Measurements from ENCODE around the gene AUTS2. TPM values are rescaled to one million over a fixed set of nuclear protein-coding genes. Genes with fewer than 3 reads are reported as not detected.

Gene AUTS2
- total and polyA plus RNA-seq, 2 experiments from 2014 or later: 32.0 to 91.0 TPM

GRCh38 chr7:70495033-70495376 lies 896.7 kb downstream of the AUTS2 start:
- H3K4me1 Mint-ChIP-seq: no peaks in the 10 kb centered on the region
- H3K36me3 Mint-ChIP-seq (ENCODE audit: low read depth): no peaks in the 10 kb centered on the region
- H3K79me2 ChIP-seq (replicated peaks; ENCODE audit: insufficient read depth): no peaks in the 10 kb centered on the region
- H2AFZ ChIP-seq: no peak overlapping the region
- no peak overlapping the region for H3K27ac Mint-ChIP-seq
- H3K9me2 ChIP-seq (ENCODE audit: insufficient read depth): no peaks in the 10 kb centered on the region
- ATAC-seq (no peak), DNase-seq (ENCODE audit: low spot score) (no peak)
- H3K27me3 Mint-ChIP-seq (ENCODE audit: insufficient read depth, low read depth, poor library complexity): no peaks in the 10 kb centered on the region
- H3K4me1 ChIP-seq (ENCODE audit: insufficient read depth): no peaks in the 10 kb centered on the region
- H3K9me3 Mint-ChIP-seq: no peaks in the 10 kb centered on the region
- no peak overlapping the region for H3K27ac ChIP-seq (ENCODE audit: low read depth)
- no peaks in the 10 kb centered on the region for H4K20me1 ChIP-seq (replicated peaks; ENCODE audit: insufficient read depth)
- H3K4me2 ChIP-seq: no peak overlapping the region
- no peak for TF ChIP-seq CREB1 (CRISPR knock-in tag; IDR thresholded peaks at IDR 0.05; ENCODE audit: low read depth)
- no peaks in the 10 kb centered on the region; the same call in 1 of the 2 replicates for H3K36me3 ChIP-seq (ENCODE audit: insufficient read depth)
- H3K4me3 Mint-ChIP-seq: no peak overlapping the region
- H3K4me3 ChIP-seq: no peak overlapping the region
- H3K27me3 ChIP-seq (ENCODE audit: insufficient read depth): no peaks in the 10 kb centered on the region
- no peaks in the 10 kb centered on the region for H3F3A ChIP-seq (replicated peaks; ENCODE audit: low read depth)

GRCh38 chr7:70497793-70498192 lies 899.5 kb downstream of the AUTS2 start:
- Histone ChIP-seq H3F3A (replicated peaks; ENCODE audit: low read depth) (no peaks in the 10 kb centered on the region), H3K36me3 (ENCODE audit: insufficient read depth) (no peaks in the 10 kb centered on the region; the same call in 1 of the 2 replicates), H2AFZ (no peak overlapping the region), H3K4me2 (no peak overlapping the region), H3K4me3 (no peak overlapping the region), H4K20me1 (replicated peaks; ENCODE audit: insufficient read depth) (no peaks in the 10 kb centered on the region), H3K4me1 (ENCODE audit: insufficient read depth) (no peaks in the 10 kb centered on the region), H3K27me3 (ENCODE audit: insufficient read depth) (no peaks in the 10 kb centered on the region), H3K9me2 (ENCODE audit: insufficient read depth) (no peaks in the 10 kb centered on the region), H3K27ac (ENCODE audit: low read depth) (no peak overlapping the region), H3K79me2 (replicated peaks; ENCODE audit: insufficient read depth) (no peaks in the 10 kb centered on the region)
- Mint-ChIP-seq H3K27ac (no peak overlapping the region), H3K4me3 (no peak overlapping the region), H3K4me1 (no peaks in the 10 kb centered on the region), H3K36me3 (ENCODE audit: low read depth) (no peaks in the 10 kb centered on the region), H3K9me3 (no peaks in the 10 kb centered on the region), H3K27me3 (ENCODE audit: insufficient read depth, low read depth, poor library complexity) (peaks cover under 1% of the 10 kb centered on the region)
- ATAC-seq (no peak), DNase-seq (ENCODE audit: low spot score) (no peak)
- no peak for TF ChIP-seq JUNB (IDR thresholded peaks at IDR 0.05; ENCODE audit: unreplicated experiment)
- no peak for TF ChIP-seq ZNF114 (CRISPR knock-in tag; IDR thresholded peaks at IDR 0.05)
- TF ChIP-seq ZNF331 (CRISPR knock-in tag; IDR thresholded peaks at IDR 0.05; ENCODE audit: low read depth): no peak
- TF ChIP-seq ZNF462 (CRISPR knock-in tag; IDR thresholded peaks at IDR 0.05): no peak
- no peak for TF ChIP-seq EZH2phosphoT487 (IDR thresholded peaks at IDR 0.05; ENCODE audit: unreplicated experiment)
- TF ChIP-seq, protein P1, sequence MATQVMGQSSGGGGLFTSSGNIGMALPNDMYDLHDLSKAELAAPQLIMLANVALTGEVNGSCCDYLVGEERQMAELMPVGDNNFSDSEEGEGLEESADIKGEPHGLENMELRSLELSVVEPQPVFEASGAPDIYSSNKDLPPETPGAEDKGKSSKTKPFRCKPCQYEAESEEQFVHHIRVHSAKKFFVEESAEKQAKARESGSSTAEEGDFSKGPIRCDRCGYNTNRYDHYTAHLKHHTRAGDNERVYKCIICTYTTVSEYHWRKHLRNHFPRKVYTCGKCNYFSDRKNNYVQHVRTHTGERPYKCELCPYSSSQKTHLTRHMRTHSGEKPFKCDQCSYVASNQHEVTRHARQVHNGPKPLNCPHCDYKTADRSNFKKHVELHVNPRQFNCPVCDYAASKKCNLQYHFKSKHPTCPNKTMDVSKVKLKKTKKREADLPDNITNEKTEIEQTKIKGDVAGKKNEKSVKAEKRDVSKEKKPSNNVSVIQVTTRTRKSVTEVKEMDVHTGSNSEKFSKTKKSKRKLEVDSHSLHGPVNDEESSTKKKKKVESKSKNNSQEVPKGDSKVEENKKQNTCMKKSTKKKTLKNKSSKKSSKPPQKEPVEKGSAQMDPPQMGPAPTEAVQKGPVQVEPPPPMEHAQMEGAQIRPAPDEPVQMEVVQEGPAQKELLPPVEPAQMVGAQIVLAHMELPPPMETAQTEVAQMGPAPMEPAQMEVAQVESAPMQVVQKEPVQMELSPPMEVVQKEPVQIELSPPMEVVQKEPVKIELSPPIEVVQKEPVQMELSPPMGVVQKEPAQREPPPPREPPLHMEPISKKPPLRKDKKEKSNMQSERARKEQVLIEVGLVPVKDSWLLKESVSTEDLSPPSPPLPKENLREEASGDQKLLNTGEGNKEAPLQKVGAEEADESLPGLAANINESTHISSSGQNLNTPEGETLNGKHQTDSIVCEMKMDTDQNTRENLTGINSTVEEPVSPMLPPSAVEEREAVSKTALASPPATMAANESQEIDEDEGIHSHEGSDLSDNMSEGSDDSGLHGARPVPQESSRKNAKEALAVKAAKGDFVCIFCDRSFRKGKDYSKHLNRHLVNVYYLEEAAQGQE (IDR thresholded peaks at IDR 0.05; ENCODE audit: unreplicated experiment): no peak
- TF ChIP-seq POLR2AphosphoS5 (IDR thresholded peaks at IDR 0.05; ENCODE audit: low read depth): no peak
- no peak for TF ChIP-seq ETS1 (IDR thresholded peaks at IDR 0.05)
- TF ChIP-seq, protein P2, sequence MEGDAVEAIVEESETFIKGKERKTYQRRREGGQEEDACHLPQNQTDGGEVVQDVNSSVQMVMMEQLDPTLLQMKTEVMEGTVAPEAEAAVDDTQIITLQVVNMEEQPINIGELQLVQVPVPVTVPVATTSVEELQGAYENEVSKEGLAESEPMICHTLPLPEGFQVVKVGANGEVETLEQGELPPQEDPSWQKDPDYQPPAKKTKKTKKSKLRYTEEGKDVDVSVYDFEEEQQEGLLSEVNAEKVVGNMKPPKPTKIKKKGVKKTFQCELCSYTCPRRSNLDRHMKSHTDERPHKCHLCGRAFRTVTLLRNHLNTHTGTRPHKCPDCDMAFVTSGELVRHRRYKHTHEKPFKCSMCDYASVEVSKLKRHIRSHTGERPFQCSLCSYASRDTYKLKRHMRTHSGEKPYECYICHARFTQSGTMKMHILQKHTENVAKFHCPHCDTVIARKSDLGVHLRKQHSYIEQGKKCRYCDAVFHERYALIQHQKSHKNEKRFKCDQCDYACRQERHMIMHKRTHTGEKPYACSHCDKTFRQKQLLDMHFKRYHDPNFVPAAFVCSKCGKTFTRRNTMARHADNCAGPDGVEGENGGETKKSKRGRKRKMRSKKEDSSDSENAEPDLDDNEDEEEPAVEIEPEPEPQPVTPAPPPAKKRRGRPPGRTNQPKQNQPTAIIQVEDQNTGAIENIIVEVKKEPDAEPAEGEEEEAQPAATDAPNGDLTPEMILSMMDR (conservative IDR thresholded peaks at IDR 0.05; ENCODE audit: low read depth in 2 of 2): no peak
- TF ChIP-seq STAT1 (IDR thresholded peaks at IDR 0.05; ENCODE audit: unreplicated experiment): no peak

All from GM23338 (cell line).